OCI-LY3 (cell line): ENCODE results near the gene EGF.

Experiments used
- EZH2phosphoT487 ChIP-seq: fragments of 200-600 bp; shearing (Covaris generic); IDR thresholded peaks from 2 replicates; pipeline ENCODE4 v1.6.1; 2018; ENCODE audit warnings: antibody characterized with exemption, mixed run types, low read depth
- TF ChIP-seq, protein P1 (sequence below): fragments of 200-600, 300-600 bp; sonication (generic); IDR thresholded peaks from 2 replicates; pipeline ENCODE4 v1.5.1; 2014; ENCODE audit warnings: antibody characterized with exemption, low read length, low read depth

- TF ChIP-seq, protein P1, sequence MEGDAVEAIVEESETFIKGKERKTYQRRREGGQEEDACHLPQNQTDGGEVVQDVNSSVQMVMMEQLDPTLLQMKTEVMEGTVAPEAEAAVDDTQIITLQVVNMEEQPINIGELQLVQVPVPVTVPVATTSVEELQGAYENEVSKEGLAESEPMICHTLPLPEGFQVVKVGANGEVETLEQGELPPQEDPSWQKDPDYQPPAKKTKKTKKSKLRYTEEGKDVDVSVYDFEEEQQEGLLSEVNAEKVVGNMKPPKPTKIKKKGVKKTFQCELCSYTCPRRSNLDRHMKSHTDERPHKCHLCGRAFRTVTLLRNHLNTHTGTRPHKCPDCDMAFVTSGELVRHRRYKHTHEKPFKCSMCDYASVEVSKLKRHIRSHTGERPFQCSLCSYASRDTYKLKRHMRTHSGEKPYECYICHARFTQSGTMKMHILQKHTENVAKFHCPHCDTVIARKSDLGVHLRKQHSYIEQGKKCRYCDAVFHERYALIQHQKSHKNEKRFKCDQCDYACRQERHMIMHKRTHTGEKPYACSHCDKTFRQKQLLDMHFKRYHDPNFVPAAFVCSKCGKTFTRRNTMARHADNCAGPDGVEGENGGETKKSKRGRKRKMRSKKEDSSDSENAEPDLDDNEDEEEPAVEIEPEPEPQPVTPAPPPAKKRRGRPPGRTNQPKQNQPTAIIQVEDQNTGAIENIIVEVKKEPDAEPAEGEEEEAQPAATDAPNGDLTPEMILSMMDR, result no peak
- no peak for TF ChIP-seq EZH2phosphoT487
Measured at GRCh38 chr4:109953556-109953955, 40.9 kb downstream of the EGF start.
